AG04449 (cell line): ENCODE measurements around the gene RPS6KA4.
A peak's percentile ranks its signal among the peaks of the same experiment; 100 is the strongest.

Experiments
- CTCF ChIA-PET: fragments of 350-600 bp; formaldehyde crosslinking; extraction: SDS; loops from one replicate; lab custom pipeline; 2021; ENCODE audit warnings: antibody characterized with exemption; lab: Yijun Ruan, JAX
- POLR2A ChIA-PET: fragments of 400-600, 350-600 bp; formaldehyde crosslinking; extraction: SDS; loops from one replicate; lab custom pipeline; 2020; ENCODE audit warnings: antibody characterized with exemption, inconsistent platforms; lab: Yijun Ruan, JAX
- DNase-seq: peaks from one replicate; pipeline ENCODE4 v3.0.0-alpha.2; 2010; ENCODE audit warnings: low read depth, low spot score
- H3K4me3 ChIP-seq: 2 replicates; pipeline ENCODE4 v1.5.1; 2011; ENCODE audit warnings: low read depth, mild to moderate bottlenecking, control low read depth, low read length
- CTCF ChIP-seq: IDR thresholded peaks from one replicate; pipeline ENCODE4 v1.5.1; 2011; ENCODE audit warnings: mild to moderate bottlenecking, moderate library complexity, low read length, control low read depth, inconsistent platforms; ENCODE audit not compliant: insufficient read depth; ENCODE audit errors: missing control alignments

RPS6KA4 gene

GRCh38 chr11:64334764-64335735 lies 23.9 kb upstream of the RPS6KA4 start:
- DNase-seq: peak; percentile 58
- TF ChIP-seq CTCF: no peak
- ChIA-PET CTCF (interaction anchor here (0.6 to 21.8 kb wide), 5 partner anchors 12 to 318 kb away, joined by 3 to 414 read pairs (median 20); partner anchors contain the start of gene RPS6KA4), POLR2A (no interaction called here)
- no peak overlapping the region for H3K4me3 ChIP-seq

GRCh38 chr11:64337538-64338249 lies 21.3 kb upstream of the RPS6KA4 start:
- DNase-seq: no peak
- TF ChIP-seq CTCF: no peak
- CTCF ChIA-PET: interaction anchor here (1.5 to 21.8 kb wide), 4 partner anchors 13 to 37 kb away, joined by 4 to 414 read pairs (median 14); partner anchors contain the start of genes PRDX5, RPS6KA4 and TRMT112
- POLR2A ChIA-PET: no interaction called here
- no peak overlapping the region for H3K4me3 ChIP-seq

- CTCF ChIA-PET: interaction anchor here (1.5 to 21.8 kb wide), 4 partner anchors 12 to 38 kb away, joined by 4 to 414 read pairs (median 14); partner anchors contain the start of genes PRDX5, RPS6KA4 and TRMT112
- no peak overlapping the region for H3K4me3 ChIP-seq
- TF ChIP-seq CTCF: no peak
- POLR2A ChIA-PET: no interaction called here
- no peak for DNase-seq
Observed at GRCh38 chr11:64338716-64339115, 20.2 kb upstream of the RPS6KA4 start.

- no peak for TF ChIP-seq CTCF
- DNase-seq: no peak
- ChIA-PET POLR2A (interaction anchor here (0.6 kb wide), 1 partner anchor 76 kb away, joined by 3 read pairs; no protein-coding TSS in a partner anchor), CTCF (interaction anchor here (1.5 to 21.8 kb wide), 3 partner anchors 12 to 39 kb away, joined by 4 to 414 read pairs (median 20); partner anchors contain the start of gene RPS6KA4)
- no peak overlapping the region for H3K4me3 ChIP-seq
Observed at GRCh38 chr11:64339286-64339685, 19.7 kb upstream of the RPS6KA4 start.

- DNase-seq: no peak
- CTCF ChIA-PET: interaction anchor here (21.8 kb wide), 1 partner anchor 11 kb away, joined by 414 read pairs; the partner anchor contains the start of gene RPS6KA4
- POLR2A ChIA-PET: interaction anchor here (0.6 kb wide), 1 partner anchor 77 kb away, joined by 3 read pairs; no protein-coding TSS in a partner anchor
- no peak for TF ChIP-seq CTCF
- H3K4me3 ChIP-seq: no peak within 1 kb of the TSS
Observed at GRCh38 chr11:64339754-64340408, 19.1 kb upstream of the RPS6KA4 start, which contains the start of gene CCDC88B. Gene CCDC88B, plus strand, starts transcription at chr11:64340204. Its CDS starts 63 bp downstream, at chr11:64340267.
